Upper lobe of right lung (tissue), 1 donor: ENCODE measurements around the gene FFAR1. TPM values are rescaled to one million over a fixed set of nuclear protein-coding genes. Genes with fewer than 3 reads are reported as not detected.

Experiments
- ATAC-seq: fragments of 200-7000 bp; cut with Tn5 transposase; one replicate; pipeline ENCODE4 v1.9.1; 2020; ENCODE audit warnings: mild to moderate bottlenecking, moderate library complexity
- DNase-seq: peaks from one replicate; pipeline ENCODE4 v3.0.0-alpha.2; 2020
- H3K27ac ChIP-seq: fragments of 200-600 bp; one replicate; pipeline ENCODE4 v1.8.0; 2022
- H3K27me3 ChIP-seq: fragments of 200-600 bp; one replicate; pipeline ENCODE4 v1.8.0; 2022; ENCODE audit warnings: mild to moderate bottlenecking
- H3K36me3 ChIP-seq: fragments of 200-600 bp; one replicate; pipeline ENCODE4 v1.8.0; 2022
- H3K4me1 ChIP-seq: fragments of 200-600 bp; one replicate; pipeline ENCODE4 v1.8.0; 2022
- H3K4me3 ChIP-seq: fragments of 200-600 bp; one replicate; pipeline ENCODE4 v1.8.0; 2022; ENCODE audit warnings: mild to moderate bottlenecking
- H3K9me3 ChIP-seq: fragments of 200-600 bp; one replicate; pipeline ENCODE4 v1.8.0; 2022
- CTCF ChIP-seq: fragments of 200-600 bp; IDR thresholded peaks from one replicate; pipeline ENCODE4 v1.8.0; 2022; ENCODE audit warnings: antibody characterized with exemption
- intact Hi-C: fragments of 100-400 bp; cut with DNase I; formaldehyde crosslinking; loops from one replicate; pipeline ENCODE4 v1.11.0; 2022
- total RNA-seq: library from RNA; stranded (reverse); fragmentation: NEBNext Ultra II Directional; extraction: Animal tissue kit (Norgen Biotek cat#: 25700); gene quantifications from one replicate; pipeline ENCODE4 v1.2.1, GENCODE V29; 2021
- donor health status: DM: no; HTN: yes; CAD: no; lungs with severe emphysema.

Gene FFAR1
- total RNA-seq, 1 donor from 2014 or later, result not detected

- Histone ChIP-seq H3K4me1 (peaks cover 13% of the 10 kb centered on the region), H3K27me3 (no peaks in the 10 kb centered on the region), H3K4me3 (no peak overlapping the region), H3K36me3 (no peaks in the 10 kb centered on the region), H3K27ac (no peak overlapping the region), H3K9me3 (no peaks in the 10 kb centered on the region)
- ATAC-seq (no peak), DNase-seq (no peak)
- TF ChIP-seq CTCF, result no peak
- intact Hi-C loops, result no loop called here
These were observed 26.4 kb upstream of the FFAR1 start for GRCh38 chr19:35321291-35321690.

GRCh38 chr19:35322014-35322413 lies 25.7 kb upstream of the FFAR1 start:
- no peaks in the 10 kb centered on the region for H3K36me3 ChIP-seq
- H3K27ac ChIP-seq, result no peak overlapping the region
- ATAC-seq (no peak), DNase-seq (no peak)
- no peaks in the 10 kb centered on the region for H3K9me3 ChIP-seq
- H3K4me1 ChIP-seq, result peaks cover 13% of the 10 kb centered on the region
- no peaks in the 10 kb centered on the region for H3K27me3 ChIP-seq
- intact Hi-C loops, result no loop called here
- no peak for TF ChIP-seq CTCF
- H3K4me3 ChIP-seq, result no peak overlapping the region

- H3K4me1 ChIP-seq, result no peaks in the 10 kb centered on the region
- ATAC-seq (peak; percentile 29), DNase-seq (no peak)
- no peak overlapping the region for H3K4me3 ChIP-seq
- H3K27ac ChIP-seq, result no peak overlapping the region
- intact Hi-C loops, result no loop called here
- TF ChIP-seq CTCF, result no peak
- H3K9me3 ChIP-seq, result no peaks in the 10 kb centered on the region
- peaks cover 13% of the 10 kb centered on the region for H3K27me3 ChIP-seq
- H3K36me3 ChIP-seq, result no peaks in the 10 kb centered on the region
These were observed 20.1 kb upstream of the FFAR1 start for GRCh38 chr19:35327642-35328041.

GRCh38 chr19:35328851-35329285 lies 18.8 kb upstream of the FFAR1 start, which contains the start of gene CD22:
Gene CD22 (plus strand): TSS chr19:35329187. CDS start chr19:35332041, 2,854 bp downstream.
- DNase-seq, result no peak
- Histone ChIP-seq H3K4me1 (no peaks in the 10 kb centered on the region), H3K27me3 (peaks cover 17% of the 10 kb centered on the region), H3K4me3 (no peak within 1 kb of the TSS), H3K9me3 (no peaks in the 10 kb centered on the region), H3K27ac (no peak within 1 kb of the TSS), H3K36me3 (no peaks in the 10 kb centered on the region)
- ATAC-seq, result peak; percentile 56
- intact Hi-C loops, result no loop called here
- no peak for TF ChIP-seq CTCF

GRCh38 chr19:35329323-35329722 lies 18.4 kb upstream of the FFAR1 start:
- DNase-seq (no peak), ATAC-seq (peak; percentile 24)
- Histone ChIP-seq H3K27me3 (peaks cover 17% of the 10 kb centered on the region), H3K36me3 (no peaks in the 10 kb centered on the region), H3K4me1 (no peaks in the 10 kb centered on the region), H3K27ac (no peak overlapping the region), H3K9me3 (no peaks in the 10 kb centered on the region), H3K4me3 (no peak overlapping the region)
- intact Hi-C loops, result no loop called here
- no peak for TF ChIP-seq CTCF

GRCh38 chr19:35330475-35330874 lies 17.2 kb upstream of the FFAR1 start:
- DNase-seq, result no peak
- no peaks in the 10 kb centered on the region for H3K36me3 ChIP-seq
- intact Hi-C loops, result no loop called here
- no peak for ATAC-seq
- TF ChIP-seq CTCF, result no peak
- H3K9me3 ChIP-seq, result no peaks in the 10 kb centered on the region
- no peak overlapping the region for H3K4me3 ChIP-seq
- no peaks in the 10 kb centered on the region for H3K4me1 ChIP-seq
- peaks cover 17% of the 10 kb centered on the region for H3K27me3 ChIP-seq
- H3K27ac ChIP-seq, result no peak overlapping the region
